Vagina (tissue), 2 donors: ENCODE results near the gene SPOCD1. TPM values are rescaled to one million over a fixed set of nuclear protein-coding genes. Genes with fewer than 3 reads are reported as not detected.

Source experiments
- DNase-seq, 2 donors: peaks; one replicate each; pipeline ENCODE4 v3.0.0-alpha.2; 2017; ENCODE audit errors: extremely low spot score in 2 of 2
- H3K27ac ChIP-seq: fragments of 200-600 bp; sonication (generic); one replicate; pipeline ENCODE4 v1.5.1; 2019
- H3K27me3 ChIP-seq: fragments of 200-600 bp; sonication (generic); one replicate; pipeline ENCODE4 v1.5.1; 2019
- H3K36me3 ChIP-seq, 2 donors: fragments of 200-600 bp; sonication (generic); one replicate each; pipeline ENCODE4 v1.5.1; 2017 to 2019
- H3K4me1 ChIP-seq: fragments of 200-600 bp; sonication (generic); one replicate; pipeline ENCODE4 v1.5.1; 2019
- H3K4me3 ChIP-seq, 2 donors: fragments of 200-600 bp; sonication (generic); 1 replicate in 1 of 2; 2 replicates in 1 of 2; pipeline ENCODE4 v1.5.1; 2016 to 2019
- H3K9me3 ChIP-seq: fragments of 200-600 bp; sonication (generic); one replicate; pipeline ENCODE4 v1.5.1; 2019
- CTCF ChIP-seq, 3 experiments: fragments of 450-650 bp in 2 of 3; fragments of 200-600 bp in 1 of 3; sonication (generic) in 1 of 3; IDR thresholded peaks; one replicate each; pipeline ENCODE4 v1.5.1; 2017 to 2019; ENCODE audit warnings: antibody characterized with exemption in 3 of 3, mild to moderate bottlenecking in 2 of 3, moderate library complexity in 2 of 3
- POLR2A ChIP-seq, 2 donors: fragments of 450-650 bp; IDR thresholded peaks; one replicate each; pipeline ENCODE4 v1.6.1; 2017; ENCODE audit warnings: antibody characterized with exemption in 2 of 2, mild to moderate bottlenecking in 2 of 2, moderate library complexity in 2 of 2
- POLR2AphosphoS5 ChIP-seq, 2 donors: sonication (generic); formaldehyde crosslinking; IDR thresholded peaks; one replicate each; pipeline ENCODE4 v1.9.0; 2017; ENCODE audit warnings: antibody characterized with exemption in 2 of 2, mild to moderate bottlenecking in 2 of 2, low read depth in 1 of 2; ENCODE audit not compliant: insufficient read depth in 1 of 2
- intact Hi-C: fragments of 100-400 bp; cut with DNase I; formaldehyde crosslinking; loops from one replicate; pipeline ENCODE4 v1.15.1; 2023
- total RNA-seq: library from RNA; depleted of rRNA; stranded (reverse); fragments of >200 nt; gene quantifications from one replicate; pipeline ENCODE4 v1.2.3, GENCODE V29; 2016

The SPOCD1 gene
- total RNA-seq, 1 donor from 2014 or later, result 4.2 TPM

GRCh38 chr1:31757204-31757679 lies 58.6 kb downstream of the SPOCD1 start:
- intact Hi-C loops, result no loop called here
- TF ChIP-seq POLR2AphosphoS5 (IDR thresholded peaks at IDR 0.05; ENCODE audit: insufficient read depth in 1 of 2, low read depth in 1 of 2) (no peak), POLR2A (IDR thresholded peaks at IDR 0.05) (no peak), CTCF (IDR thresholded peaks at IDR 0.05) (no peak)
- no peaks in the 10 kb centered on the region for H3K27me3 ChIP-seq
- peaks cover 34% of the 10 kb centered on the region for H3K4me1 ChIP-seq
- H3K9me3 ChIP-seq, result no peaks in the 10 kb centered on the region
- no peak overlapping the region for H3K27ac ChIP-seq
- DNase-seq, result no peak
- no peaks in the 10 kb centered on the region for H3K36me3 ChIP-seq
- no peak overlapping the region for H3K4me3 ChIP-seq

GRCh38 chr1:31756578-31756977 lies 59.2 kb downstream of the SPOCD1 start:
- H3K4me1 ChIP-seq, result peaks cover 29% of the 10 kb centered on the region
- H3K27ac ChIP-seq, result no peak overlapping the region
- intact Hi-C loops, result no loop called here
- TF ChIP-seq POLR2A (IDR thresholded peaks at IDR 0.05) (no peak), POLR2AphosphoS5 (IDR thresholded peaks at IDR 0.05; ENCODE audit: insufficient read depth in 1 of 2, low read depth in 1 of 2) (no peak), CTCF (IDR thresholded peaks at IDR 0.05) (no peak)
- H3K27me3 ChIP-seq, result no peaks in the 10 kb centered on the region
- H3K4me3 ChIP-seq, result no peak overlapping the region
- no peak for DNase-seq
- no peaks in the 10 kb centered on the region for H3K36me3 ChIP-seq
- H3K9me3 ChIP-seq, result no peaks in the 10 kb centered on the region

- H3K9me3 ChIP-seq, result no peaks in the 10 kb centered on the region
- TF ChIP-seq CTCF (IDR thresholded peaks at IDR 0.05), result no peak
- no peak for TF ChIP-seq POLR2AphosphoS5 (IDR thresholded peaks at IDR 0.05; ENCODE audit: insufficient read depth in 1 of 2, low read depth in 1 of 2)
- no peak for TF ChIP-seq POLR2A (IDR thresholded peaks at IDR 0.05)
- peaks cover 23% of the 10 kb centered on the region for H3K4me1 ChIP-seq
- H3K27ac ChIP-seq, result no peak overlapping the region
- H3K27me3 ChIP-seq, result no peaks in the 10 kb centered on the region
- no peak for DNase-seq
- no peaks in the 10 kb centered on the region for H3K36me3 ChIP-seq
- intact Hi-C loops, result no loop called here
- no peak overlapping the region for H3K4me3 ChIP-seq
Observed at GRCh38 chr1:31755850-31756492, 59.9 kb downstream of the SPOCD1 start.

- intact Hi-C loops, result no loop called here
- H3K27me3 ChIP-seq, result no peaks in the 10 kb centered on the region
- DNase-seq, result no peak
- no peaks in the 10 kb centered on the region for H3K9me3 ChIP-seq
- H3K4me1 ChIP-seq, result peaks cover 16% of the 10 kb centered on the region
- TF ChIP-seq POLR2AphosphoS5 (IDR thresholded peaks at IDR 0.05; ENCODE audit: insufficient read depth in 1 of 2, low read depth in 1 of 2) (no peak), POLR2A (IDR thresholded peaks at IDR 0.05) (no peak), CTCF (IDR thresholded peaks at IDR 0.05) (no peak)
- H3K27ac ChIP-seq, result no peak overlapping the region
- no peaks in the 10 kb centered on the region for H3K36me3 ChIP-seq
- H3K4me3 ChIP-seq, result no peak overlapping the region
Observed at GRCh38 chr1:31755197-31755611, 60.6 kb downstream of the SPOCD1 start.

DNA sequence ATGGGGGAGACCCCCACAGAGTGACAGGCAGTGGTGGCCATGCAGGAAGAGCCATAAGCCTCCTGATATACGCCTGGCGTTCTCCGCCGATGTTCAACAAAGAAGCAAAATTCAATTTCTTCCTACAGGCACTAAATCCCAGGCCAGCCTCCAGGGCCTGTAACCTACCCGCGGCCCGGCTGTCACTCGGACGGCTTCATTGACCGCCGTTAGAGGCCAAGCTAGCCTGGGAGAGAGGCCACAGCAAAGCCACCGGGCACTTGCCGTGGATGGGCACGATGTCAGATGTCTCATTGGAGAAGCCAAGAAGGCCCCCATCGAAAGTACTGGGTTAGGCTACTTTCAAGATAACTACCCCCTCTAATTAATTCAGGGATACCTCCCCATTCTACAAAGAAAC lies 61.4 kb downstream of the SPOCD1 start:
- H3K27ac ChIP-seq, result no peak overlapping the region
- no peak overlapping the region for H3K4me3 ChIP-seq
- H3K4me1 ChIP-seq, result peaks cover 10% of the 10 kb centered on the region
- TF ChIP-seq CTCF (IDR thresholded peaks at IDR 0.05) (no peak), POLR2AphosphoS5 (IDR thresholded peaks at IDR 0.05; ENCODE audit: insufficient read depth in 1 of 2, low read depth in 1 of 2) (no peak), POLR2A (IDR thresholded peaks at IDR 0.05) (no peak)
- DNase-seq, result no peak
- intact Hi-C loops, result no loop called here
- H3K36me3 ChIP-seq, result no peaks in the 10 kb centered on the region
- H3K9me3 ChIP-seq, result no peaks in the 10 kb centered on the region
- H3K27me3 ChIP-seq, result no peaks in the 10 kb centered on the region
